Measurements from ENCODE around the gene TRIM17.

The TRIM17 gene

GRCh38 chr1:228376651-228377631, 39.7 kb downstream of the TRIM17 start:
- no peak for DNase-seq (ENCODE audit: insufficient read length, low spot score)
- TF ChIP-seq SPI1 (IDR thresholded peaks at IDR 0.05; ENCODE audit: low read depth, low read length) (no peak), POLR2AphosphoS5 (IDR thresholded peaks at IDR 0.05; ENCODE audit: low read depth, low read length) (no peak), POLR2A (IDR thresholded peaks at IDR 0.05; ENCODE audit: low read depth, low read length) (no peak), POU2F2 (IDR thresholded peaks at IDR 0.05; ENCODE audit: low read depth, low read length) (no peak), TAF1 (IDR thresholded peaks at IDR 0.05; ENCODE audit: low read depth, low read length) (no peak), PAX5 (IDR thresholded peaks at IDR 0.05; ENCODE audit: insufficient read depth, low read length, severe bottlenecking) (no peak)
- FAIRE-seq = no peak

GRCh38 chr1:228376262-228376628, 40.4 kb downstream of the TRIM17 start:
- TF ChIP-seq POU2F2 (IDR thresholded peaks at IDR 0.05; ENCODE audit: low read depth, low read length) = no peak
- no peak for TF ChIP-seq POLR2A (IDR thresholded peaks at IDR 0.05; ENCODE audit: low read depth, low read length)
- no peak for TF ChIP-seq PAX5 (IDR thresholded peaks at IDR 0.05; ENCODE audit: insufficient read depth, low read length, severe bottlenecking)
- TF ChIP-seq POLR2AphosphoS5 (IDR thresholded peaks at IDR 0.05; ENCODE audit: low read depth, low read length) = no peak
- no peak for TF ChIP-seq TAF1 (IDR thresholded peaks at IDR 0.05; ENCODE audit: low read depth, low read length)
- no peak for TF ChIP-seq SPI1 (IDR thresholded peaks at IDR 0.05; ENCODE audit: low read depth, low read length)
- DNase-seq (ENCODE audit: insufficient read length, low spot score) = no peak
- no peak for FAIRE-seq

- FAIRE-seq (no peak), DNase-seq (ENCODE audit: insufficient read length, low spot score) (no peak)
- TF ChIP-seq PAX5 (IDR thresholded peaks at IDR 0.05; ENCODE audit: insufficient read depth, low read length, severe bottlenecking) = no peak
Observed at GRCh38 chr1:228375578-228376261, 40.9 kb downstream of the TRIM17 start.

GRCh38 chr1:228374711-228375577, 41.7 kb downstream of the TRIM17 start:
- TF ChIP-seq PAX5 (IDR thresholded peaks at IDR 0.05; ENCODE audit: insufficient read depth, low read length, severe bottlenecking) (no peak), POU2F2 (IDR thresholded peaks at IDR 0.05; ENCODE audit: low read depth, low read length) (no peak), POLR2AphosphoS5 (IDR thresholded peaks at IDR 0.05; ENCODE audit: low read depth, low read length) (no peak), SPI1 (IDR thresholded peaks at IDR 0.05; ENCODE audit: low read depth, low read length) (no peak), TAF1 (IDR thresholded peaks at IDR 0.05; ENCODE audit: low read depth, low read length) (no peak), POLR2A (IDR thresholded peaks at IDR 0.05; ENCODE audit: low read depth, low read length) (no peak)
- no peak for FAIRE-seq
- DNase-seq (ENCODE audit: insufficient read length, low spot score) = no peak

- FAIRE-seq = no peak
- no peak for DNase-seq (ENCODE audit: insufficient read length, low spot score)
- TF ChIP-seq POLR2AphosphoS5 (IDR thresholded peaks at IDR 0.05; ENCODE audit: low read depth, low read length) (no peak), POLR2A (IDR thresholded peaks at IDR 0.05; ENCODE audit: low read depth, low read length) (no peak), TAF1 (IDR thresholded peaks at IDR 0.05; ENCODE audit: low read depth, low read length) (no peak), POU2F2 (IDR thresholded peaks at IDR 0.05; ENCODE audit: low read depth, low read length) (no peak), PAX5 (IDR thresholded peaks at IDR 0.05; ENCODE audit: insufficient read depth, low read length, severe bottlenecking) (no peak)
Observed at GRCh38 chr1:228373681-228374571, 42.7 kb downstream of the TRIM17 start.

- TF ChIP-seq POU2F2 (IDR thresholded peaks at IDR 0.05; ENCODE audit: low read depth, low read length) (no peak), TAF1 (IDR thresholded peaks at IDR 0.05; ENCODE audit: low read depth, low read length) (no peak), POLR2AphosphoS5 (IDR thresholded peaks at IDR 0.05; ENCODE audit: low read depth, low read length) (no peak), SPI1 (IDR thresholded peaks at IDR 0.05; ENCODE audit: low read depth, low read length) (no peak), PAX5 (IDR thresholded peaks at IDR 0.05; ENCODE audit: insufficient read depth, low read length, severe bottlenecking) (no peak), POLR2A (IDR thresholded peaks at IDR 0.05; ENCODE audit: low read depth, low read length) (no peak)
- DNase-seq (ENCODE audit: insufficient read length, low spot score) = no peak
- no peak for FAIRE-seq
Observed at GRCh38 chr1:228373004-228373680, 43.5 kb downstream of the TRIM17 start.

- no peak for DNase-seq (ENCODE audit: insufficient read length, low spot score)
- TF ChIP-seq POU2F2 (IDR thresholded peaks at IDR 0.05; ENCODE audit: low read depth, low read length) (no peak), SPI1 (IDR thresholded peaks at IDR 0.05; ENCODE audit: low read depth, low read length) (no peak), POLR2AphosphoS5 (IDR thresholded peaks at IDR 0.05; ENCODE audit: low read depth, low read length) (no peak), TAF1 (IDR thresholded peaks at IDR 0.05; ENCODE audit: low read depth, low read length) (no peak), POLR2A (IDR thresholded peaks at IDR 0.05; ENCODE audit: low read depth, low read length) (no peak), PAX5 (IDR thresholded peaks at IDR 0.05; ENCODE audit: insufficient read depth, low read length, severe bottlenecking) (no peak)
Observed at GRCh38 chr1:228372183-228373003, 44.3 kb downstream of the TRIM17 start.

More at GRCh38 chr1:228372183-228373003, 44.3 kb downstream of the TRIM17 start:
- no peak for FAIRE-seq

All from GM12891 (cell line).